Fibroblast of skin of left quadriceps (primary cell): ENCODE results near the gene REEP5.
"Not testable (repeated sequence)": the region's sequence is repeated elsewhere in the genome, so short reads cannot be mapped to it uniquely, and the experiment has no call there.

Source experiments
- DNase-seq, 2 experiments: peaks; one replicate each; pipeline ENCODE4 v3.0.0-alpha.2; 2013; ENCODE audit warnings: low read depth in 2 of 2

Gene REEP5

GRCh38 chr5:112933105-112933504, 11.1 kb upstream of the REEP5 start:
- DNase-seq: no peak

DNA sequence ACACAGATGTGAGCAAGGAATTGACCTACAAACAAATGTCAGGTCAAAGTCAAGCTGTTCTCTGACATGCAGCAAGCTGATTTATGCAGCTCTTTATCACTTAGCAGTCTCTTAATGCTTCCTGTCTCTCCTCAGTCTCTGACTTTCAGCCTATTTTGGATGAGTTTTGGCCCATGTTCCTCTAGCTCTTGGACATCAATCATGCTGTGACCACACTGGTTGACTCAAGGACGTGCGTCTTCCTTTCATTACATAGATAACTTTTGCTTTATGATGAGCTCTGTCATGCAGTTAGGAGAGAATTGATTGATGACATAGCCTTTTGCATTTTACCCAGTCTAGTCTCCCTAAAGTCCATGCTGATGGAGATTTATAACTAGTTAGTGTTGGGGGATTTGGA, 9.4 kb upstream of the REEP5 start:
- peak in 1 of 2 experiments; percentile 21 for DNase-seq

DNA sequence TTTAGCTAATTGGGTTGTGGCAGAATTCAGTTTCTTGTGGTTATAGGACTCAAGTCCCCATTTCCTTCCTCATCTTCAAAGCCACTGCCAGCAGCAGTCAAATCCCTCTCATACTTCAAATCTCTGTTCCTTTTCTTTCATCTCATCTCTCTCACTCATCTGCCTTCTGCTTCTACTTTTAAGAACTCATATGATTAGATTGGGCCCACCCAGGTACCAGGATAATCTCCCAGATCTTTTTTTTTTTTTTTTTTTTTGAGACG, 8.0 kb upstream of the REEP5 start:
- DNase-seq: no peak

DNA sequence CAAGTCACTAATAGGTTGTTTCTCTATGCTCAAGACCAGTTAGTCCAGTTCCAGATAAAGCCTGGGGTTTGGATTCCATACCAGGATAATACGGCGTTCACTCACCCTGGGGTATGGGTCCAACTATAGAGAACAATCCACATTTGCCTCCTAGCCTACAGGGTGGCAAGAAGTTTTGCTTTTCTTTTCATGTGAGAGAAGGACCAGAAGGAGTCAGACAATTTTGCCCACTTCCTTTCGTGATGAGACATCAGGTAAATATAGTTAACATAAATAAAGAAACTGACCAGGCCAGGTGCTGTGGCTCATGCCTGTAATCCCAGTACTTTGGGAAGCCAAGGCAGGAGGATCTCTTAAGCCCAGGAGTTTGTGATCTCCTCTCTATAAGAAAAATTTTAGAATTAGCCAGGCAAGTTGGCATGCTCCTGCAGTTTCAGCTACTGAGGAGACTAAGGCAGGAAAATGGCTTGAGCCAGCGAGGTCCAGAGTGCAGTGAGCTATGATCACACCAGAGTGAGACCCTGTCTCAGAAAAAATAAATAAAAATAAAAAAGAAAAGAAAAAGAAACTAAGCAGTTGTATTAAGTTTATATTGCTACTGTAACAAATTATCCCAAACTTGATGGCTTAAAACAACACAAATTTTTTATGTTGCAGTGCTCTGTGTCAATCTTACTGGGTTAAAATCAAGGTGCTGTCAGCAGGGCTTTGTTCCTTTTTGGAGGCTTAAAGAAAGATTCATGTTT, 7.5 kb upstream of the REEP5 start:
- no peak for DNase-seq

DNA sequence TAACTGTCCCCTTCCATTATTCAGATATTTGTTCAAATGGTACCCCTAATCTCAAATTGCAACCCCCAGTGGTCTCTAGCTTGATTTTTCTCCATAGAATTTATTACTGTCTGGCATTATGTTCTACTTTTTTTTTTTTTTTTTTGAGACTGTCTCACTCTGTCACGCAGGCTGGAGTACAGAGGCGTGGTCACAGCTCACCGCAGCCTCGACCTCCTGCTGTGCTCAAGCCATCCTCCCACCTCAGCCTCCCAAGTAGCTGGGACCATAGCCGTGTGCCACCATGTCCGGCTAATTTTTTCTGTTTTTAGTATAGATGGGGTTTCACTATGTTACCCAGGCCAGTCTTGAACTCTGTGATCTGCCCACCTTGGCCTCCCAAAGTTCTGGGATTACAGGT, 2.0 kb upstream of the REEP5 start:
- DNase-seq: no peak

- no peak for DNase-seq
These were observed 1.3 kb upstream of the REEP5 start for GRCh38 chr5:112923148-112923917.

GRCh38 chr5:112921026-112921832, 798 bp downstream of the REEP5 start:
- DNase-seq: peak in 1 of 2 experiments; percentile 23

- no peak for DNase-seq
These were observed 2.1 kb downstream of the REEP5 start for GRCh38 chr5:112919972-112920371.

- no peak for DNase-seq
These were observed 3.3 kb downstream of the REEP5 start for GRCh38 chr5:112918679-112919078.

- no peak for DNase-seq
These were observed 3.9 kb downstream of the REEP5 start for GRCh38 chr5:112918136-112918535.

GRCh38 chr5:112917453-112917995, 4.5 kb downstream of the REEP5 start:
- DNase-seq: peak in 1 of 2 experiments; percentile 26

- no peak for DNase-seq
These were observed 6.2 kb downstream of the REEP5 start for GRCh38 chr5:112915831-112916230.

GRCh38 chr5:112914584-112914983, 7.4 kb downstream of the REEP5 start:
- DNase-seq: no peak

GRCh38 chr5:112910529-112910928, 11.5 kb downstream of the REEP5 start:
- no peak for DNase-seq

DNA sequence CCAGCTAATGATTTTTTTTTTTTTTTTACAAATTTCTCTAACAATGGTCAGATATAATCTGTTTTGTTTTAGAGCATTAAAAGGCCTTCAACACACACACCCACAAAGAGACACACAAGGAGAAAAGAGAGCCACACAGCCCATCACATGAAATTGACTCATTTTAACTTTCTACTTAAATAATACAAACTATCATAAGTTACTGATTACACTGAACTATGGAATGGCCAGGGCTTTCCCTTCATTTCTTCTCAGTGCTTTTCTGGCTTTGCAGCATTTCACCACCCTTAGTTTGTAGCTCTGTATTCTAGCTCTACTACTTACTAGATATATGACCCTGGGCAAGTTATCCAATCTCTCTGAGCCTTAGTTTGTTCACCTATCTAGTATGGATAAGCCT, 13.2 kb downstream of the REEP5 start:
- no peak for DNase-seq

- DNase-seq: no peak
These were observed 14.8 kb downstream of the REEP5 start for GRCh38 chr5:112907166-112907631.

- DNase-seq: no peak
These were observed 15.4 kb downstream of the REEP5 start for GRCh38 chr5:112906637-112907036.

DNA sequence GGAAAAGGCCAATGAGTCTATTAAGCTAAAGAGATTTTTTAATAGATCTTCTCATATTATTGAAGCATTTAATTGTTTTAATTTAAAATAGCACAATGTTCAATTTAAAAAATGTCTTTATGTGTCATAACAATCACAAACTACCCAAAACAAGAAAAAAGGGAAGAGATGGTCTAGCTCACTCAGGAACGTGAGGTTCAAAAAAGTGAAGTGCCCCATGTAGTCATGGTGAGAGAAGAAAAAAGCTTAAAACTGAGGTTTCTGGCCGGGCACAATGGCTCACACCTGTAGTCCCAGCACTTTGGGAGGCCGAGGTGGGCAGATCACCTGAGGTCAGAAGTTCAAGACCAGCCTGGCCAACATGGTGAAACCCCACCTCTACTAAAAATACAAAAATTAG, 17.0 kb downstream of the REEP5 start:
- DNase-seq: not testable (repeated sequence)

DNA sequence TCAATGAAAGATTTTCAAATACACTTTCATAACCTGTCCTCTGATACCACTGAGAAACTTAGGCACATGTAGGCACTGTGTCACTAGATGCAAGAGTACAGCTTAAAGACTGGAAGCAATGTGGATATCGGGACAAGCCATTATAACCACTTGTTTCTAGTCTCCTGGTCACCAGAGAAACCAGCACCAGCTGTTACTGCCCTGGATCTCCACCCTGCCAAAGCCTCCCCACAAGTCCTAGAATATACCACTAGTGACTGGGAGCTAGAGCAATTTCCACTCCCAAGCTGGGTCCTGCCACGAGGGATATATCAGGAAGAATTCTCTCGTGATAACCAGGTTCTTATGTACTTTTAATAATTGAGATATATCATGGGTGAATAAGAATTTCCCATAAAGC, 19.5 kb downstream of the REEP5 start:
- DNase-seq: no peak

- no peak for DNase-seq
These were observed 26.3 kb downstream of the REEP5 start for GRCh38 chr5:112895682-112896081.

- no peak for DNase-seq
These were observed 29.3 kb downstream of the REEP5 start for GRCh38 chr5:112892776-112893175.

GRCh38 chr5:112892066-112892465, 30.0 kb downstream of the REEP5 start:
- not testable (repeated sequence) for DNase-seq
